K562 (cell line): ENCODE measurements around the gene ZCCHC3. TPM values are rescaled to one million over a fixed set of nuclear protein-coding genes. Genes with fewer than 3 reads are reported as not detected.
A peak's percentile ranks its signal among the peaks of the same experiment; 100 is the strongest.

Source experiments
- DACH1 ChIP-seq: fragments of 450-650 bp; IDR thresholded peaks from 2 replicates; pipeline ENCODE4 v1.6.1; 2018; ENCODE audit not compliant: partially characterized antibody
- EWSR1 ChIP-seq: fragments of 450-650 bp; IDR thresholded peaks from 2 replicates; pipeline ENCODE4 v1.6.1; 2018; ENCODE audit warnings: borderline replicate concordance, mild to moderate bottlenecking, low read depth, moderate library complexity; ENCODE audit not compliant: partially characterized antibody
- FOXK1 ChIP-seq: sonication (generic); formaldehyde crosslinking; IDR thresholded peaks from 2 replicates; pipeline ENCODE4 v1.8.0; 2022; ENCODE audit warnings: missing genetic modification reagents, mild to moderate bottlenecking, borderline replicate concordance
- ILK ChIP-seq: fragments of 450-650 bp; IDR thresholded peaks from 2 replicates; pipeline ENCODE4 v1.6.1; 2016; ENCODE audit warnings: missing genetic modification characterization, low read depth, mild to moderate bottlenecking, missing compliant biosample characterization, moderate library complexity, borderline replicate concordance
- JUNB ChIP-seq: fragments of 450-650 bp; formaldehyde crosslinking; conservative IDR thresholded peaks from 2 replicates; pipeline ENCODE4 v1.4.0; 2020; ENCODE audit warnings: mild to moderate bottlenecking
- KAT8 ChIP-seq: fragments of 450-650 bp; IDR thresholded peaks from 2 replicates; pipeline ENCODE4 v1.6.1; 2016; ENCODE audit warnings: low read depth, mild to moderate bottlenecking
- NR2C1 ChIP-seq, 2 experiments: fragments of 450-650 bp; IDR thresholded peaks; 2 replicates each; pipeline ENCODE4 v1.6.1; 2017; ENCODE audit warnings: mild to moderate bottlenecking in 2 of 2, antibody characterized with exemption in 1 of 2, inconsistent platforms in 1 of 2, missing compliant biosample characterization in 1 of 2, missing genetic modification characterization in 1 of 2
- RBFOX2 ChIP-seq: fragments of 200-400 bp; formaldehyde crosslinking; IDR thresholded peaks from 2 replicates; pipeline ENCODE4 v1.6.1; 2017; ENCODE audit warnings: low read depth, mild to moderate bottlenecking, low read length, moderate library complexity
- TCF3 ChIP-seq: sonication (generic); formaldehyde crosslinking; IDR thresholded peaks from 2 replicates; pipeline ENCODE4 v1.4.0; 2020; ENCODE audit warnings: mild to moderate bottlenecking, missing genetic modification reagents
- ZKSCAN1 ChIP-seq: fragments of 150-350 bp; IDR thresholded peaks from 2 replicates; pipeline ENCODE4 v1.6.1; 2016; ENCODE audit warnings: low read depth, low read length
- ZNF133 ChIP-seq: fragments of 250-450 bp; sonication (Bioruptor Pico); IDR thresholded peaks from 2 replicates; pipeline ENCODE4 v1.4.0; 2020; ENCODE audit warnings: mild to moderate bottlenecking
- ZNF354B ChIP-seq: fragments of 250-450 bp; sonication (Bioruptor Pico); IDR thresholded peaks from 2 replicates; pipeline ENCODE4 v1.4.0; 2020
- ZNF561 ChIP-seq: fragments of 450-650 bp; formaldehyde crosslinking; conservative IDR thresholded peaks from 2 replicates; pipeline ENCODE4 v1.4.0; 2020; ENCODE audit warnings: mild to moderate bottlenecking, moderate library complexity
- ZNF778 ChIP-seq: fragments of 450-650 bp; formaldehyde crosslinking; IDR thresholded peaks from 2 replicates; pipeline ENCODE4 v1.4.0; 2020; ENCODE audit warnings: mild to moderate bottlenecking, moderate library complexity
- polyA plus RNA-seq, 8 experiments: library from polyadenylated mRNA; depleted of rRNA in 4 of 8; stranded (reverse) in 5 of 8; unstranded in 3 of 8; fragments of >200 nt; fragmentation: Nextera tagmentation in 2 of 8; fragmentation: Illumina TruSeq in 1 of 8; extraction: Ambion mirVana in 2 of 8; extraction: Trizol in 1 of 8; gene quantifications; 2 replicates each; pipeline versions ENCODE4 v1.2.1 to v1.2.3, GENCODE V29; 2011 to 2014; ENCODE audit warnings: inconsistent platforms in 1 of 8, missing spikeins in 1 of 8
- total RNA-seq, 7 experiments: library from RNA; depleted of rRNA in 6 of 7; stranded (reverse); fragments of >200 nt in 6 of 7; fragmentation: Illumina TruSeq in 2 of 7; extraction: Trizol in 2 of 7; gene quantifications; 2 replicates each; pipeline versions ENCODE4 v1.2.1 to v1.2.3, GENCODE V29; 2011 to 2021; ENCODE audit warnings: low replicate concordance in 1 of 7
- TF ChIP-seq, protein P1 (sequence below): fragments of 450-650 bp; formaldehyde crosslinking; conservative IDR thresholded peaks from 2 replicates; pipeline ENCODE4 v1.4.0; 2022; ENCODE audit warnings: mild to moderate bottlenecking, missing genetic modification characterization
- TF ChIP-seq, protein P2 (sequence below): fragments of 450-650 bp; IDR thresholded peaks from 2 replicates; pipeline ENCODE4 v1.6.1; 2016; ENCODE audit warnings: mild to moderate bottlenecking
- TF ChIP-seq, protein P3 (sequence below): sonication (generic); formaldehyde crosslinking; IDR thresholded peaks from 2 replicates; pipeline ENCODE4 v1.8.0; 2022; ENCODE audit warnings: mild to moderate bottlenecking, low read depth, missing genetic modification reagents
- TF ChIP-seq, protein P4 (sequence below): IDR thresholded peaks from 3 replicates; pipeline ENCODE4 v1.6.1; 2011; ENCODE audit warnings: borderline replicate concordance, mild to moderate bottlenecking, moderate library complexity; ENCODE audit not compliant: insufficient read length; ENCODE audit errors: extremely low read depth

Gene ZCCHC3
- total and polyA plus RNA-seq, 9 of the 15 experiments (the other 6 are each of a cell fraction or from before 2014, with no cell fraction given): 2.8 to 23.3 (median 16.5) TPM

DNA sequence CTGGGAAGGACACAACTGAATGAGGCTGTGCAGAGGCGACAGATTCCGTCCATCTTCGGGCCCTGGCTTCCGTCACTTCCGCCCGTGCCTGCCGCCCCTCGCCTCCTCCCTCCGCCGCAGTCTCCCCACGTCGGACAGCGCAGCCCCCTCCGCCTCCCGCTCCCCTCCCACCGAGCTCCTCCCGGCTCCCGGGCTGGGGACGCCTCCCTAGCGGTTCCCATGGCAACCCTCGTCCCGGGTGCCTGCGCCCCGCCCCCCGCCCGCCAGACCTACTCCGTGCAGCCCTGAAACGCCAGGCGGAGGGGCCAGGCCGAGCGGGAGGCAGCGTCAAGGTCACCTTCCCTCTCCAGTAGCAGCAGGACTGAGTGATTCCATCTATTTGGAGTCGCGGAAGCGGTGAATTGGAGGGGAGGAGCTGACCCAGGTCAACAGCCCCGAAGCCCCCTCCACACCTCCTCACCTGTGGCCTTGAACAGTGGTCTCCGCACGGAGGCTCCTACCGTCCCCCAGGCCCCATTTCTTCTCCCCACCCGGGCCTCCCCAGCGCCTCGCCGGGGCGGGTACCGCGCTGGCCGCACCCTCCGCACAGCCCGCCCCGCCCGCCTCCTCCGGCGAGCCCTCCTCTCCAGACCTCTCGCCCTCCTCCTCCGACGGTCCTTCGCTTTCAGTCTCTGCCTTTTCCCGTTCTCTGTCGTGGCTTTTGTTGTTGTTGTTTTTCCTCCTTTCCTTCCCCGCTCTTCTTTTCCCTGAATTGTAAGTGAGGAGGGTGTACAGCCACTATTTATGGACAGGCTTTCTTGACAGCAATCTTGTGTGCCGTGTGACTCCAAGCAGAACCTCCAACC, 50.5 kb downstream of the ZCCHC3 start (continued):
- TF ChIP-seq, protein P1, sequence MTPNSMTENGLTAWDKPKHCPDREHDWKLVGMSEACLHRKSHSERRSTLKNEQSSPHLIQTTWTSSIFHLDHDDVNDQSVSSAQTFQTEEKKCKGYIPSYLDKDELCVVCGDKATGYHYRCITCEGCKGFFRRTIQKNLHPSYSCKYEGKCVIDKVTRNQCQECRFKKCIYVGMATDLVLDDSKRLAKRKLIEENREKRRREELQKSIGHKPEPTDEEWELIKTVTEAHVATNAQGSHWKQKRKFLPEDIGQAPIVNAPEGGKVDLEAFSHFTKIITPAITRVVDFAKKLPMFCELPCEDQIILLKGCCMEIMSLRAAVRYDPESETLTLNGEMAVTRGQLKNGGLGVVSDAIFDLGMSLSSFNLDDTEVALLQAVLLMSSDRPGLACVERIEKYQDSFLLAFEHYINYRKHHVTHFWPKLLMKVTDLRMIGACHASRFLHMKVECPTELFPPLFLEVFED: peak; percentile 91; the same call in 1 of the 2 replicates
- no peak for TF ChIP-seq DACH1
- TF ChIP-seq ZNF778 (CRISPR knock-in tag): no peak
- no peak for TF ChIP-seq ILK (tag)
- TF ChIP-seq ZKSCAN1: peak; percentile 97
- TF ChIP-seq NR2C1 (IDR thresholded peaks at IDR 0.05): peak; percentile 34; the same call in 1 of the 2 replicates
- TF ChIP-seq NR2C1 (tag; IDR thresholded peaks at IDR 0.05): no peak
- TF ChIP-seq ZNF133 (CRISPR knock-in tag): no peak
- no peak for TF ChIP-seq KAT8
- TF ChIP-seq JUNB (CRISPR knock-in tag): no peak
- TF ChIP-seq, protein P2, sequence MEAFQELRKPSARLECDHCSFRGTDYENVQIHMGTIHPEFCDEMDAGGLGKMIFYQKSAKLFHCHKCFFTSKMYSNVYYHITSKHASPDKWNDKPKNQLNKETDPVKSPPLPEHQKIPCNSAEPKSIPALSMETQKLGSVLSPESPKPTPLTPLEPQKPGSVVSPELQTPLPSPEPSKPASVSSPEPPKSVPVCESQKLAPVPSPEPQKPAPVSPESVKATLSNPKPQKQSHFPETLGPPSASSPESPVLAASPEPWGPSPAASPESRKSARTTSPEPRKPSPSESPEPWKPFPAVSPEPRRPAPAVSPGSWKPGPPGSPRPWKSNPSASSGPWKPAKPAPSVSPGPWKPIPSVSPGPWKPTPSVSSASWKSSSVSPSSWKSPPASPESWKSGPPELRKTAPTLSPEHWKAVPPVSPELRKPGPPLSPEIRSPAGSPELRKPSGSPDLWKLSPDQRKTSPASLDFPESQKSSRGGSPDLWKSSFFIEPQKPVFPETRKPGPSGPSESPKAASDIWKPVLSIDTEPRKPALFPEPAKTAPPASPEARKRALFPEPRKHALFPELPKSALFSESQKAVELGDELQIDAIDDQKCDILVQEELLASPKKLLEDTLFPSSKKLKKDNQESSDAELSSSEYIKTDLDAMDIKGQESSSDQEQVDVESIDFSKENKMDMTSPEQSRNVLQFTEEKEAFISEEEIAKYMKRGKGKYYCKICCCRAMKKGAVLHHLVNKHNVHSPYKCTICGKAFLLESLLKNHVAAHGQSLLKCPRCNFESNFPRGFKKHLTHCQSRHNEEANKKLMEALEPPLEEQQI: no peak
- peak; percentile 42; the same call in 1 of the 2 replicates for TF ChIP-seq TCF3 (CRISPR knock-in tag)
- no peak for TF ChIP-seq ZNF354B (CRISPR knock-in tag)
- no peak for TF ChIP-seq ZNF561 (CRISPR knock-in tag)
- TF ChIP-seq, protein P3, sequence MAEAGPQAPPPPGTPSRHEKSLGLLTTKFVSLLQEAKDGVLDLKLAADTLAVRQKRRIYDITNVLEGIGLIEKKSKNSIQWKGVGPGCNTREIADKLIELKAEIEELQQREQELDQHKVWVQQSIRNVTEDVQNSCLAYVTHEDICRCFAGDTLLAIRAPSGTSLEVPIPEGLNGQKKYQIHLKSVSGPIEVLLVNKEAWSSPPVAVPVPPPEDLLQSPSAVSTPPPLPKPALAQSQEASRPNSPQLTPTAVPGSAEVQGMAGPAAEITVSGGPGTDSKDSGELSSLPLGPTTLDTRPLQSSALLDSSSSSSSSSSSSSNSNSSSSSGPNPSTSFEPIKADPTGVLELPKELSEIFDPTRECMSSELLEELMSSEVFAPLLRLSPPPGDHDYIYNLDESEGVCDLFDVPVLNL (CRISPR knock-in tag): no peak; the same call in 1 of the 2 replicates
- TF ChIP-seq EWSR1: no peak
- peak; percentile 87 for TF ChIP-seq RBFOX2
- no peak for TF ChIP-seq FOXK1 (CRISPR knock-in tag)
- TF ChIP-seq, protein P4, sequence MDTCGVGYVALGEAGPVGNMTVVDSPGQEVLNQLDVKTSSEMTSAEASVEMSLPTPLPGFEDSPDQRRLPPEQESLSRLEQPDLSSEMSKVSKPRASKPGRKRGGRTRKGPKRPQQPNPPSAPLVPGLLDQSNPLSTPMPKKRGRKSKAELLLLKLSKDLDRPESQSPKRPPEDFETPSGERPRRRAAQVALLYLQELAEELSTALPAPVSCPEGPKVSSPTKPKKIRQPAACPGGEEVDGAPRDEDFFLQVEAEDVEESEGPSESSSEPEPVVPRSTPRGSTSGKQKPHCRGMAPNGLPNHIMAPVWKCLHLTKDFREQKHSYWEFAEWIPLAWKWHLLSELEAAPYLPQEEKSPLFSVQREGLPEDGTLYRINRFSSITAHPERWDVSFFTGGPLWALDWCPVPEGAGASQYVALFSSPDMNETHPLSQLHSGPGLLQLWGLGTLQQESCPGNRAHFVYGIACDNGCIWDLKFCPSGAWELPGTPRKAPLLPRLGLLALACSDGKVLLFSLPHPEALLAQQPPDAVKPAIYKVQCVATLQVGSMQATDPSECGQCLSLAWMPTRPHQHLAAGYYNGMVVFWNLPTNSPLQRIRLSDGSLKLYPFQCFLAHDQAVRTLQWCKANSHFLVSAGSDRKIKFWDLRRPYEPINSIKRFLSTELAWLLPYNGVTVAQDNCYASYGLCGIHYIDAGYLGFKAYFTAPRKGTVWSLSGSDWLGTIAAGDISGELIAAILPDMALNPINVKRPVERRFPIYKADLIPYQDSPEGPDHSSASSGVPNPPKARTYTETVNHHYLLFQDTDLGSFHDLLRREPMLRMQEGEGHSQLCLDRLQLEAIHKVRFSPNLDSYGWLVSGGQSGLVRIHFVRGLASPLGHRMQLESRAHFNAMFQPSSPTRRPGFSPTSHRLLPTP: no peak
